NCI-H187 (cell line): ENCODE data around the gene VIPR2.
"Not testable (repeated sequence)": the region's sequence is repeated elsewhere in the genome, so short reads cannot be mapped to it uniquely, and the experiment has no call there.

Source experiments
- DNase-seq, 2 experiments: peaks; one replicate each; lab custom pipeline; 2025; lab: John Stamatoyannopoulos, UW

Gene VIPR2

DNA sequence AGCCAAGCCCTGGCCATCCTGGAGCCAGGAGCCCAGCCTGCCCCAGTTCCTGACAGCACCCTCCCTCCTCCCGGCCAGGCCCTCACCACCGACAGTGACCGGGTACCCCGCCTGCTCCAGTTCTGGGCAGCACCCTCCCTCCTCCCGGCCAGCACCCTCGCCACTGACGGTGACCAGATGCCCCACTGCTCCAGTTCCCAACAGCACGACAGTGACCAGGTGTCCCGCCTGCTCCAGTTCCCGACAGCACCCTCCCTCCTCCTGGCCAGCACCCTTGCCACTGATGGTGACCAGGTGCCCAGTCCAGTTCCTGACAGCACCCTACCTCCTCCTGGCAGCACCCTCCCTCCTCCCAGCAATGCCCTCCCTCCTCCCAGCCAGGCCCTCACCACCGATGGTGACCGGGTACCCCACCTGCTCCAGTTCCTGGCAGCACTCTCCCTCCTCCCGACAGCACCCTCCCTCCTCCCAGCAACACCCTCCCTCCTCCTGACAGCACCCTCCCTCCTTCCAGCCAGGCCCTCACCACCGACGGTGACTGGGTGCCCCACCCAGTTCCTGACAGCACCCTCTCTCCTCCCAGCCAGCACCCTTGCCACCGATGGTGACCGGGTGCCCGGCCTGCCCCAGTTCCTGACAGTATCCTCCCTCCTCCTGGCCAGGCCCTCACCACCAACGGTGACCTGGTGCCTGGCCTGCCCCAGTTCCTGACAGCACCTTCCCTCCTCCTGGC, 40.3 kb downstream of the VIPR2 start:
- DNase-seq: no peak

DNA sequence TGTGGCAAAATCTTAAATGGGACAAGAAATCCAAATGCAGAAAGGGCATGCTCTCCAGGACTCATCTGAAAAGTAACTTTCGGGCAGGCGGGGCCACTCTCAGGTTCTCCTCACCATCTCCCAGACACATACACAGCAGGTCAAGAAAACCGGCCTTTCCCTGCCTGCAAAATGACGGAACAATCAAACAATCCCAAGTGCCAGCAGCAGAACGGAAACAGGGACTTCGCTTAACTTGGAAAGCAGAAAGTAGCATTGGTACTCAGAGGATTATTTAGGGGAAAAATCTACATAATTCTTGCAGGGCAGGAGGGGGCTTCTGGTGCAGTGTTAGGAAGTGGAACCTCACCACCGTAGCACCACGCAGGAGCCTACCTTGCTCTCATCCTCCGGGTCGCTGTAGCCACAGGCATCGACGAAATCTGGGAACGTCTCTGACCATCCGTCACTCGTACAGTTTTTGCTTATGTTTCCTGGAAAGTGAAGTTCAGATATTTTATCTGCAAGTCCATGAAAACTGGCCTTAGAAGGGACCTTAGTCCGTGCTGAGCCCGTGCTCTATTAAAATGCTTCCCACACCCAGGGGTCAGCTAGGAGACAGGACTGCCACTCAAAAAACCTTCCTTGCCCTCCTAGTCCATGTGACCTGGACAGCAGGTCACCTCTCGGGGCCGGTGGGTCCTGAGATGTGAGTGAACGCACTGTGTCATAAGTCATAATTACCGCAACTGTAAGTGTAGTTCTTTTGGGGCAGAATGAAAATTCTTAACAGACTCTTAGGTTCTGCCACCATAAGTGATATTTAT, 41.1 kb downstream of the VIPR2 start:
- no peak for DNase-seq

DNA sequence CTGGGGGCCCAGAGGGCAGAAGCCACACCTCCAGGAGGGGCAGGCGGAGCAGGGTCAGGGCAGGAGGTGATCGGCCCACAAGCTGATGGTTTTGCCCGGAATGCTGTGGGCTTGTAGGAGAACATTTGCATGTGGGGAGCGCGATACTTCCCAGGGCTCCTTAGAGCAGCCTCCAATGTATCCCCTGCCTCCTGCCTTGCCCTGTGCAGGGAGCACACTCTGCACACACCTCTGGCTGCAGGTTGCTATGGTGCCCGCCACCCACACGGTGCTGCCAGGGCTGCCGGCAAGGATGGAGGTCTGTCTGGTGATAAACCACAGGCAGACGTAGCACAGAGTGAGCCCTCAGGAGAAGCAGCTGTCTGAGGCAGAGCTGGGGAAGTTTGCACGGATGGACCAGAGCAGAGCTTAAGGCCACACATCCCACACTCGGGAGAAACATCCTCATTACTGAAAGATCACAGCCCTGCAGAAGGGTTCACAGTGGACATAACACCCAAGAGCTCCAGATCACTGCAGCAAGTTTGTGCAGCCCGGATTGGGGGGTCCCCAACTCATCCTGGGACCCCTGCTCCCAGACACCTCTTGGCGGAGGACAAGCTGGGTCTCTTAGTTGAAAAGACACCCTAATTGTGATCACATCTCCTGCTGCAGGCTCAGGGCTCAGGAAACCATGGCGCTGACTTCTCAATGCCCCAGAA, 41.8 kb downstream of the VIPR2 start:
- DNase-seq: no peak

DNA sequence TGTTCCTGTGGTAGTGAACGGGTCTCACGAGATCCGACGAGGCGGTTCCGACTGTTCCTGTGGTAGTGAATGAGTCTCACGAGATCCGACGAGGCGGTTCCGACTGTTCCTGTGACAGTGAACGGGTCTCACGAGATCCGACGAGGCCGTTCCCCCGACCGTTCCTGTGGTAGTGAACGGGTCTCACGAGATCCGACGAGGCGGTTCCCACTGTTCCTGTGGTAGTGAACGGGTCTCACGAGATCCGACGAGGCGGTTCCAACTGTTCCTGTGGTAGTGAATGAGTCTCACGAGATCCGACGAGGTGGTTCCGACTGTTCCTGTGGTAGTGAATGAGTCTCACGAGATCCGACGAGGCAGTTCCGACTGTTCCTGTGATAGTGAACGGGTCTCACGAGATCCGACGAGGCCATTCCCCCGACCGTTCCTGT, 43.0 kb downstream of the VIPR2 start:
- DNase-seq: not testable (repeated sequence)

DNA sequence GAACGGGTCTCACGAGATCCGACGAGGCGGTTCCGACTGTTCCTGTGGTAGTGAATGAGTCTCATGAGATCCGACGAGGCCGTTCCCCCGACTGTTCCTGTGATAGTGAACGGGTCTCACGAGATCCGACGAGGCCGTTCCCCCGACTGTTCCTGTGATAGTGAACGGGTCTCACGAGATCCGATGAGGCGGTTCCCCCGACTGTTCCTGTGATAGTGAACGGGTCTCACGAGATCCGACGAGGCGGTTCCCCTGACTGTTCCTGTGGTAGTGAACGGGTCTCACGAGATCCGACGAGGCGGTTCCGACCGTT, 43.6 kb downstream of the VIPR2 start:
- DNase-seq: not testable (repeated sequence)

DNA sequence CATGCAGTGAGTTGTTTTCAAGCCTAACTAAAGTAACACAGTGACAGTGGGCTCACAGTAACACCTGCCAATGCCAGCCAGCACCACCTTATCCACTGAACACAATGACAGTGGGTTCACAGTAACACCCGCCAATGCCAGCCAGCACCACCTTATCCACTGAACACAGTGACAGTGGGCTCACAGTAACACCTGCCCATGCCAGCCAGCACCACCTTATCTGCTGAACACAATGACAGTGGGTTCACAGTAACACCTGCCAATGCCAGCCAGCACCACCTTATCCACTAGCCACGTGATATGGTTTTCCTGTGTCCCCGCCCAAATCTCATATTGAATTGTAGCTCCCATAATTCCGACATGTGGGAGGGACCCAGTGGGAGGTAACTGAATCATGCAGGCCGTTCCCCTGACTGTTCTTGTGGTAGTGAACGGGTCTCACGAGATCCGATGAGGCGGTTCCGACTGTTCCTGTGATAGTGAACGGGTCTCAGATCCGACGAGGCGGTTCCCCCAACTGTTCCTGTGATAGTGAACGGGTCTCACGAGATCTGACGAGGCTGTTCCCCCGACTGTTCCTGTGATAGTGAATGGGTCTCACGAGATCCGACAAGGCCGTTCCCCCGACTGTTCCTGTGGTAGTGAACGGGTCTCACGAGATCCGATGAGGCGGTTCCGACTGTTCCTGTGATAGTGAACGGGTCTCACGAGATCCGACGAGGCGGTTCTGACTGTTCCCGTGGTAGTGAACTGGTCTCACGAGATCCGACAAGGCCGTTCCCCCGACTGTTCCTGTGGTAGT, 44.2 kb downstream of the VIPR2 start:
- not testable (repeated sequence) for DNase-seq

DNA sequence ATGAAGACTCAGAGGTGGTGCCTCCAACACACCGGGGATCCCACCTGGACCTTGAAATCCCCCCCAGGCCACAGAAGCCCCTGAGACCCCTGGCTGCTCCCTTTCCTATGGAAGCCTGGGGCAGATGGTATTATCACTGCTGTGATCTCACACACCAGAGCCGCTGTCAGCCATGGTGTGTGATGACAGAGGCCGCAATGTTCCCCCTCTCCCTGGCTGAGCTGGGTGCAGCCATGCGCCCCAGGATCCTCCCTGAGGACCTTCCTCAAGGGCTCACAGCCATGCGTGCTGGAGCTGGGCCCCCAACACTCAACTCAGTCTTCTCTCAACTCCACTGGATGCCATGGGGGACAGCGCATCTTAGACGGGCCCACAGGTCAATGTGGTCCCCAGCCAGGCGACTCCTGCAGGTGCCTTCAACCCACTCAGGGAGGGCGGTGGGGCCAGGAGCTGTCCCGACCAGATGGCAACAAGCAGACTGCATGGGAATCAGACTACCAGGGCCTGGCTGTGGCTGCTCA, 44.9 kb downstream of the VIPR2 start:
- DNase-seq: no peak

DNA sequence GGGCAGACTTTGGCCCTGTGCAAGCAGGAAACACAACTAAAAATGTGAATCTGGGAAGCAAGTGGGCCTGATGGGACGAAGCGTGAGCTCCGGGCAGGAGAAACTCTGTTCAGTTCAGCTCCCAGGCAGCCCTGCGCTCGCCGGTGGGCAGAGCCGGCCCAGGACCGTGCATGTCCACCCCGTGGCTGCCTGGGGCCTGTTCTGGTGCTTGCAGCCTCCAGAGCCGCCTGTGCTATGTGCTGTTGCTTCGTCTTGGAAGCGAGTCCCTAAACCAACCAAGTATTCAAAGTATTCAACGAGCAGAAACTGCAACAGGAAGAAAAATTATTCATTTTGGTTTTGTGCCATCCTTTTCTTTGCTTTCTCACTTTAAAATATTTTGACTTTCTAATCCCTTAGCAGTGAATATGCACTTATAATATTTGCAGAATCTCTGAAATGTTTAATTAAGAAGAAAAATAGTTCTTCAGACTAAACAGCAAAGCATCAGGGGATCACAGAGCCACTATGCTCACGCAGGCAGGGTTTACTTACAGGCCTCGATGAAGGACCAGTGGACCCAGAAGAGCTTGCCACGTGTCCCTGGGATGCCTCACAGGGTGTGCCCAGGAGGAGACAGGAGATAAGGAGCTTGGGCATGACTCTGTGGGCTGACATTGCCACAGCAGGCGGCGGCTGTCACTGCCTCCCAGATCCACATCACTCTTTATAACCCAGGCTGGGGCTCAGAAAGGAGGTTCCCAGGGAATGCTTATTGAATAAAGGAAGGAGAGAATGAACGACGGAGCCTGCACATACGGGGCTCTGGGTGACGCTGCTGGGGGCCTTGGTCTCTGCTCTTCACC, 45.6 kb downstream of the VIPR2 start:
- DNase-seq: no peak

DNA sequence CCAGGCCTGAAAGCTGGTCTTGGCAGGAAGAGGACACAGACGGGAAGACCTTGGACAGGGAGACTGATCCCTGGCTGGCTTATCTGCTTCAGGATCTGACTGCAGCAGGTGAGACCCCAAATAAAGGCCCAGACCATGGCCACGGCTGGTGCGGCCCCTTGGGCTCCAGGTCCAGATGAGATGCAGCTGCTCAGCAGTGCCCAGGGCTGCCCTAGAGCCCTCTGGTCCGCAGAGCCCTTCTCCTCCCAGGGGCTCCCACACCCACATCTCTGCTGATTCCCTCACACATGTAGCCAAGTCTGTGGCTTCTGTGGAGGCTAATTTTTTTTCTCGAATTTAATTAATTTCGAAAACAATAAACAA, 46.3 kb downstream of the VIPR2 start:
- DNase-seq: no peak

DNA sequence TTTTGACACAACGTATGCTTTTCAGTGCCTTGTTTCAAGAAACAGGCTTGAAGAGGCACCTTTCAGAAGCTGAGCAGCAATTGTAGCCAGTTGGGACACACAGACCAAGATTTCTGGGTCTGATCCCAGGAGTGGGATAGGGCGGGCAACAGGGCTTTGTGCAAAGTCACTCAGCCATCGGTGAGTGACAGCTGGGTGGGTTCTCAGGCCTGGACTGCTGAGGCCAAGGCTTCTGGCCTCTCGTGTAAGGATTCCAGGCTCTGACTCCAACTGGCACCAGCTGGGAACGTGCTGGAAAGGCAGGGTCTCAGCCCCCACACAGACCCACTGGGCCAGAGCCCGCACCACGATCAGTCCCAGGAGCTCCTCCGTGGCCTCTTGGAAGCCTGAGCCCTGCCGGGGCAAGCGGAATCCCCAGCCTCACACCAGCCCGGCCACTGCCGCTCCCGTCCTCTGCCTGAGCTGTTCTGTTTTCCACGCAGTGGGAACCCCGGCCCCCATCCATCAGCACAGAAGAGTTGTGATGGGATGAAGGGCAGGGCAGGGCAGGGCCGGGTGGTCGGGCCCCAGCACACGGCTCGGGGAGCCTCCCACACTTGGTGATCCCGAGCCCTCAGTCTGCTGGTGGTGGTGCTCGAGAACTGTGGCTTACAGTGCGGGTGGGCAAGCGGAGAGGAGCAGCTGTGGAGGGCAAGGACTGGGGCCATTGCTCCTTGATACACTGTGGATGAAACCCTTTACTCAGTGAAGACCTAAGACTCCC, 46.8 kb downstream of the VIPR2 start:
- DNase-seq: no peak

DNA sequence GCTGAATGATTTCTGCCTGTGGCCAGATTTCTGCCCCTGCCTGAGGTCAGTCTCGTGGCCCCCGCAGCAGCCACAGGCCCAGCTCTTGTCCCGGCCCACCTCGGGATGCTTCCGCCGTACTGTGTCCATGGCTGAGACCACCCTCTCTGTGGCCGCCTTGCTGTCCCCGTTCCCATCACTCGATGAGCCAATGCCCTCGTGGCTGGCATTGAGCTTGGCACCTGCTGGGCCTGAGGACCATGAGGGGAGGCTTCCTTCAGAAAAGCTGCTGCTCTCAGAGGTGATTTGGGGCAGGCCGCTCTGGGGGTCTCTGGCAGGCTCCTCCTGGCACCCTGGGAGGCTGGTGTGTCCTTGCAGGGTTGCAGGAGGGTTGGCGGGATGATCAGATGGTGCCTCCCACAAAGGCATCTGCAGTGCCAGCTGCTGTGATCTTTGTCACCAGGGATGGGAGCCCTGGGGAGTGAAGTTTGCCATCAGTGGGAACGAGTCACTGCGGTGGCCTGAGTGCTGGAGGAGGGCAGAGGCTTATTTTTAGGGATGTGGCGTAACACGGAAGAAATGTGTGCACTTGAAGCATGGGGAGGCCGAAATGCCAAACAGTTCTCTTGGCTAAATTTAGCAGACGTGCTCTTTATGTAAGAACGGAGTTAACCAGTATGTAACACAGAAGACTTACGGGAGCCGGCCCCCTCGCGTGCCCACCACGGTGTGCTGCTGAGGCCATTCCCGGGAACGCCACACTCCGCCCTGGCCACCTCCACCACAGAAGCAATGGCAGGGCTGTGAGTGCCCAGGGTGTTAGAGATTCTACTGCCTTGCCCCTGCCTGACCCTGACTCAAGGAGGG, 47.7 kb downstream of the VIPR2 start:
- no peak for DNase-seq

DNA sequence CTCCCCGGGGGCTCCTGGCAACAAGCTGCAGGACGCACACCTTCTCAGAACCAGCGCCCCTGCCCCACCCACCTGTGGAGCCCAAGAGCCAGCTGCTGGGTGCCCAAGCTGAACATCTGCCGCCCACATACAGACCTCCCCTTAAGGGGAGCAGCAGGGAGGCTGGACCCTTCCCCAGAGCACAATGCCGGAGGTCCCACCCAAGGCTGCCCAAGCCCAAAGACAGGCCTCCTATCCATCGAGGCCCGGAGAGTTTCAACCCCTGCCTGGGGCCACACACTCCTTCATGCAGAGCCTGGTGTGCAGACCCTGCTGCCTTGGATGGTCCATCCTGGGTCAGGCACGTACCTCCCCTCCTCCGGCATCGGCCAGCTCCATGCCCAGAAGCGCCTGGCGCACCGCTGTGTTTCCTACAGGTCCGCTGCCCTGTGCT, 48.7 kb downstream of the VIPR2 start:
- DNase-seq: no peak

DNA sequence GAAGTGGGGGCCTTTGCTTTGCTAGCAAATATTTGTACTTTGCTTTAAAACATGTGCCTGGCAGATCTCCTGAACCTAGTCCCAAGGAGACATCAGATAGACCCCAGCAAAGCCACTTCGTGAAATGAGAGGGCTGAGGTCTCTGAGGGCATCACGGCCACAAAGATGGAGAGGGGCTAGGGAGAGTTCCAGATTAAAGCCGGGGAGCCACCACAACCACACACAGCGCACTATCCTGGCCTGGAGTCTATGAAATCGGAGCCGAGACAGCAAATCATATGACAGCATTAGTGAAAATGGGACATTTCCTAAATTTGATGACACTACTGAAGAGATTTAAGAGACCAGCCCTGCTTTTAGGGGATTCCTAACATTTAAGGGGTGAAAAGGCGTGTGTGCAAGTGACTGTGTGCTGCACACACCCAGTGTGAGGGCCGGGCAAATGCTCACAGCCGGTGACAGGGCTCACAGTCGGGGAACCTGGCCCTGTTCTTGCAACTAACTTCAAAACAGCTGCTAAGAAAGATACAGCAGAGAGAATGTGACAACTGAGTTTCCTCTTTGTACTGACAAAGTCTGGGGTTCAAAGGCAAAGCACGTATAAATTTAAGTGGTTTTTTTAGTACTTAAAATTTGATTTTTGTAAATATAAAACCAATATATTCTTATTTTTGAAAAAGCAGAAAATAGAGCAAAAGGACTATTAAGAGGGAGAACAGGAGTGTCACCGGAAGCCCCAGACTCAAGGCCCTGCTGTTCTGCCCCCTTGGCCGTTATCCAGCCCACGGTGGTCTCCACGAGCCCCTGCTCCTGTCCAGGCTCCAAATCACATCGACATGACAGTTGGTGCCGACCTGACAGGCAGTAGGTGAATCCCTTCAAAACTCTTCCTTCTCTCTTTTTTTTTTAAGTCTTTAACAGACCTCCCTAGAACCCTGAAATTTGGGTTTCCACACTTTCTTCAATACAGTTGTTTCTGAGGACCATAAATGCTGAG, 49.5 kb downstream of the VIPR2 start:
- DNase-seq: no peak

DNA sequence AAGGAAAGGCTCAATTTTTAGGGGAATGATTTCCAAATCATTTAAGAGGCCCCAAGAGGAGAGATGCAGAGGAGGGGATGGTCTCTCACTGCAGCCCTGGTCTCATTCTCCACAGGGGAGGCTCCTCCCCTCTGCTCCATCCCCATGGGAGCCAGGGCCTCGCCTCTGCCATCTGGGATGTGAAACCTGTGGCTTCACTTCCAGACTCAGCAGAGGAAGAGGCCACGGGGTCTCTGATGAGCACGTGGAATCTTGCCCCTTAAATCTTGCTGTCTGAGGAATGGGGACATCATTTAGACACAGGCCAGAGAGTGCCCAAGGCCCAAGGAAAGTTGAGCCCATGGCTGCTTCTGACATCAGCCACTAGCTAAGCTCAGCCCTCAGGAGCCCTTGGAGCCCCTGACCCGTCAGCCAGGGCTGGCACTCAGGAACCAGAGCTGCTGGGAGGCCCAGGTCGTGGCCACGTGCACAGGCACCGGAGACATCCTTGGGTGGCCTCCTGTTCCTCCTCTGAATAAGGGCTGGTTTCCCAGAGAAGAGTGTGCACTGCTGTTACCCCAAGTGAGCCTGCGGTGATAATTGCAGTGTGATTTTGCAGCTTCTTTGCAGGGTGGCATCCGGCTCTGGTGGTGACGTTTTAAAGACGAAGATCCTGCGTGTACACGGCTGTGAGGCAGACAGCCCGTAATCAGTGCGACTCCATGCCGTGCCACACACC, 50.5 kb downstream of the VIPR2 start:
- DNase-seq: no peak

DNA sequence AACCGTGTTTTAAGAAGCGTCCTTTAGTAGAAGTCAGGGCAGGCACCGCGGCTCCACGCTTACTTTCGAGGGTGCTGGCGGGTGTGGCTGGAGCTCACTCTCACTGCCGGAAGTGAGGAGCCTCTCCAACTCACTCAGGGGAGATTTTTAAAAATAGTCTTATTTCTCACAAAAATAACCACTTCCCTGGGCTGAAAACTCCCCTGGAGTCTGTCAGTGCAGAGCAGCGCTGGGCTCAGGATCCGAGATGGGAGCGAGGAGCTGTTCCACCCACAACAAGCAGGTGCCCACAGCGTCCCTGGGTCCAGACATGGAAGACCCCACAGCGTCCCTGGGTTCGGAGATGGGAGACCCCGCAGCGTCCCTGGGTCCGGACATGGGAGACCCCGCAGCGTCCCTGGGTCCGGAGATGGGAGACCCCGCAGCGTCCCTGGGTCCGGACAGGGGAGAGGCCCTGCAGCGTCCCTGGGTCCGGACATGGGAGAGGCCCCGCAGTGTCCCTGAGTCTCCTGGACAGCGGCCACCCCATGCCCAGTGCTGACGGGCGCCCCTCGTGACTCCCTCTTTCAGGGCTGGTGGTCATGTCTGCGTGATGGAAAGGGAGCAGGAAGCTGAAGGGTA, 51.2 kb downstream of the VIPR2 start:
- no peak for DNase-seq

DNA sequence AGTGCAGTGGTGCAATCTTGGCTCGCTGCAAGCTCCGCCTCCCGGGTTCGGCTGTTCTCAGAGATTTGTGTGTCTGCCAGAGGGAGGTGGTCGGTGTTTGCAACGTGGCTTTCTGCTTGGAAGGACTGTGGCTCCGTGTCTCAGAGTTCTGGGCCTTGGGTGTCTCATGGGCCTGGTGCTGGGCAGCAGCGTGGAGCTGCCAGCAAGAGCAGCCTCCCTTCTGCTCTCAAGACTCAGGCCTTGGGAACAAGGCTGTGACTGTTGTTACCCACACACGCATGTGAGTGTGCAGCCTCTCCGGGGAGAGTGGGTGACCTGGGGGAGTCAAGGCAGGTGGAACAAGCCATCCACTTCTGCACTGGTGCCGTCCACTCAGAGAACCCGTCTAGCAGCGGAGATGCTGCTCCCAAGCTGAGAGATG, 52.0 kb downstream of the VIPR2 start:
- DNase-seq: no peak
